HepG2 (cell line): ENCODE data around the gene ACSS2. TPM values are rescaled to one million over a fixed set of nuclear protein-coding genes. Genes with fewer than 3 reads are reported as not detected.

ENCODE experiments used
- AKNA ChIP-seq: sonication (generic); formaldehyde crosslinking; IDR thresholded peaks from 2 replicates; pipeline ENCODE4 v1.4.0; 2020; ENCODE audit warnings: missing genetic modification reagents, borderline replicate concordance
- ATF5 ChIP-seq: sonication (generic); formaldehyde crosslinking; IDR thresholded peaks from 2 replicates; pipeline ENCODE4 v1.4.0; 2020; ENCODE audit warnings: mild to moderate bottlenecking, low read depth, missing genetic modification reagents
- CCAR2 ChIP-seq: fragments of 200-400 bp; formaldehyde crosslinking; optimal IDR thresholded peaks from 2 replicates; pipeline ENCODE3; 2018; ENCODE audit warnings: low read depth, mild to moderate bottlenecking, low read length, moderate library complexity
- GTF2F1 ChIP-seq: fragments of 150-350 bp; IDR thresholded peaks from 2 replicates; pipeline ENCODE4 v1.6.1; 2014; ENCODE audit warnings: low read length
- MBD4 ChIP-seq: IDR thresholded peaks from 2 replicates; pipeline ENCODE4 v1.6.1; 2012; ENCODE audit warnings: low read length, inconsistent platforms, borderline replicate concordance
- PHF20 ChIP-seq: sonication (generic); formaldehyde crosslinking; IDR thresholded peaks from 2 replicates; pipeline ENCODE4 v1.5.0; 2020; ENCODE audit warnings: mild to moderate bottlenecking, missing genetic modification reagents
- SMAD1 ChIP-seq: sonication (generic); formaldehyde crosslinking; IDR thresholded peaks from 2 replicates; pipeline ENCODE4 v1.4.0; 2020; ENCODE audit warnings: missing genetic modification reagents, low read depth, mild to moderate bottlenecking, borderline replicate concordance
- SRF ChIP-seq: IDR thresholded peaks from 2 replicates; pipeline ENCODE4 v1.6.1; 2011; ENCODE audit warnings: mild to moderate bottlenecking, low read depth, low read length, moderate library complexity
- TARDBP ChIP-seq: sonication (generic); formaldehyde crosslinking; IDR thresholded peaks from 2 replicates; pipeline ENCODE4 v1.8.0; 2022; ENCODE audit warnings: mild to moderate bottlenecking, missing genetic modification reagents
- TCF7L2 ChIP-seq: IDR thresholded peaks from 2 replicates; pipeline ENCODE4 v1.6.1; 2011; ENCODE audit warnings: mild to moderate bottlenecking, low read depth, low read length, moderate library complexity
- TOE1 ChIP-seq: sonication (generic); formaldehyde crosslinking; IDR thresholded peaks from 2 replicates; pipeline ENCODE4 v1.4.0; 2020; ENCODE audit warnings: mild to moderate bottlenecking, missing genetic modification reagents
- ZNF136 ChIP-seq: sonication (generic); formaldehyde crosslinking; IDR thresholded peaks from 2 replicates; pipeline ENCODE4 v1.8.1; 2022; ENCODE audit warnings: low read depth, mild to moderate bottlenecking, moderate library complexity, missing genetic modification reagents
- ZNF230 ChIP-seq: sonication (generic); formaldehyde crosslinking; IDR thresholded peaks from 2 replicates; pipeline ENCODE4 v1.4.0; 2020; ENCODE audit warnings: mild to moderate bottlenecking, missing genetic modification reagents
- ZNF431 ChIP-seq: sonication (generic); formaldehyde crosslinking; IDR thresholded peaks from 2 replicates; pipeline ENCODE4 v1.9.0; 2022; ENCODE audit warnings: missing genetic modification reagents, low read depth, mild to moderate bottlenecking, borderline replicate concordance
- ZNF558 ChIP-seq: sonication (generic); formaldehyde crosslinking; IDR thresholded peaks from 2 replicates; pipeline ENCODE4 v1.9.0; 2022; ENCODE audit warnings: mild to moderate bottlenecking, missing genetic modification reagents, borderline replicate concordance
- polyA plus RNA-seq, 8 experiments: library from polyadenylated mRNA; depleted of rRNA in 3 of 8; stranded (reverse) in 7 of 8; unstranded in 1 of 8; fragments of >200 nt; fragmentation: Illumina TruSeq in 4 of 8; extraction: Trizol in 4 of 8; gene quantifications; 2 replicates each; pipeline versions ENCODE4 v1.2.1 to v1.2.3, GENCODE V29; 2011 to 2016; ENCODE audit warnings: low read depth in 4 of 8, missing spikeins in 1 of 8, mixed read lengths in 1 of 8; ENCODE audit not compliant: insufficient read depth in 1 of 8
- total RNA-seq, 5 experiments: library from RNA; depleted of rRNA; stranded (reverse); fragments of >200 nt; fragmentation: Illumina TruSeq; extraction: Trizol; gene quantifications; 2 replicates each; pipeline ENCODE4 v1.2.3, GENCODE V29; 2016; ENCODE audit warnings: low read depth in 1 of 5
- TF ChIP-seq, protein P1 (sequence below), 2 experiments: sonication (generic) in 1 of 2; formaldehyde crosslinking in 1 of 2; IDR thresholded peaks; 2 replicates each; pipeline versions ENCODE4 v1.6.1 to v1.9.0; 2014 to 2022; ENCODE audit warnings: antibody characterized with exemption in 1 of 2, borderline replicate concordance in 1 of 2, inconsistent platforms in 1 of 2, low read depth in 1 of 2, missing genetic modification reagents in 1 of 2

Gene ACSS2
- total and polyA plus RNA-seq, 2 of the 13 experiments (the other 11 are each of a cell fraction or from before 2014, with no cell fraction given), result 72.8 to 89.7 TPM

DNA sequence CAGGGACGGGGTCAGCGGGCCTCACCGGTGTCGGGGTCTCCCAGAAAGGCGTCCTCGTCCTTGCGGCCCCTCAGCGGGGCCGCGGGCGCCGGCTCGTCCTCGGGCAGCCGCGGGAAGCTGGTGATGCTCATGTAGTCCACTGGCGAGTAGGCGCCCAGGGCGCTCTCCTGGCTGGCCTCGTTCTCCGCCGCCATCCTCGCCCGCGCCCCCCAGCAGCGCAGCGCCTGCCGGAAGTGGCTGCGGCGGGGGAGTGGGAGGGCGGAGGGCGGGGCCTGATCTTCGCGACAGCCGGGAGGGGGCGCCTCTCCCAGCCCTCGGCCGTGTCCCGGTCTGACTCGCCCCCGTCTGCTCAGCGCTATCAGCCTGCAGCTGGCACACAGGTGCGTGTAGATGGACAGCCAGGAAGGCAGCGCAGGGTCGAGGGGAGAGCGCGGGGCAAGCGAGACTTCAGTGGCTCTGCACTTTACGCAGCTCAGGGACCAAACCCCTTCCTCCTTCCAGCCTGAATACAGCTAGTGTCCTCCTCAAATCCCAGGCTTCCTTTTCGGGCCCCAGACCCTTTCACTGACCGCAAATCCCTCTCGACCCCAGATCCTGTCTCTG, 3.7 kb upstream of the ACSS2 start, which contains the start of gene GGT7 (continued):
- TF ChIP-seq, protein P1, sequence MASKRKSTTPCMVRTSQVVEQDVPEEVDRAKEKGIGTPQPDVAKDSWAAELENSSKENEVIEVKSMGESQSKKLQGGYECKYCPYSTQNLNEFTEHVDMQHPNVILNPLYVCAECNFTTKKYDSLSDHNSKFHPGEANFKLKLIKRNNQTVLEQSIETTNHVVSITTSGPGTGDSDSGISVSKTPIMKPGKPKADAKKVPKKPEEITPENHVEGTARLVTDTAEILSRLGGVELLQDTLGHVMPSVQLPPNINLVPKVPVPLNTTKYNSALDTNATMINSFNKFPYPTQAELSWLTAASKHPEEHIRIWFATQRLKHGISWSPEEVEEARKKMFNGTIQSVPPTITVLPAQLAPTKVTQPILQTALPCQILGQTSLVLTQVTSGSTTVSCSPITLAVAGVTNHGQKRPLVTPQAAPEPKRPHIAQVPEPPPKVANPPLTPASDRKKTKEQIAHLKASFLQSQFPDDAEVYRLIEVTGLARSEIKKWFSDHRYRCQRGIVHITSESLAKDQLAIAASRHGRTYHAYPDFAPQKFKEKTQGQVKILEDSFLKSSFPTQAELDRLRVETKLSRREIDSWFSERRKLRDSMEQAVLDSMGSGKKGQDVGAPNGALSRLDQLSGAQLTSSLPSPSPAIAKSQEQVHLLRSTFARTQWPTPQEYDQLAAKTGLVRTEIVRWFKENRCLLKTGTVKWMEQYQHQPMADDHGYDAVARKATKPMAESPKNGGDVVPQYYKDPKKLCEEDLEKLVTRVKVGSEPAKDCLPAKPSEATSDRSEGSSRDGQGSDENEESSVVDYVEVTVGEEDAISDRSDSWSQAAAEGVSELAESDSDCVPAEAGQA (IDR thresholded peaks at IDR 0.05; ENCODE audit: low read depth), result no peak
- TF ChIP-seq, protein P1 (CRISPR knock-in tag; IDR thresholded peaks at IDR 0.05; ENCODE audit: borderline replicate concordance), result no peak
- TF ChIP-seq PHF20 (peak; percentile 88), GTF2F1 (no peak), ZNF431 (CRISPR knock-in tag) (peak; percentile 88), AKNA (CRISPR knock-in tag) (no peak), ZNF558 (peak; percentile 80; the same call in 1 of the 2 replicates), TARDBP (CRISPR knock-in tag) (peak; percentile 88; the same call in 1 of the 2 replicates), ZNF230 (CRISPR knock-in tag) (peak; percentile 93; the same call in 1 of the 2 replicates), SRF (no peak), ATF5 (CRISPR knock-in tag) (no peak), ZNF136 (CRISPR knock-in tag) (0 out of 2 replicates have a peak, but pooled peaks have one; percentile 35), CCAR2 (no peak), SMAD1 (no peak; the same call in 1 of the 2 replicates), TOE1 (CRISPR knock-in tag) (peak; percentile 74; the same call in 1 of the 2 replicates), MBD4 (no peak), TCF7L2 (no peak)
